GM12878 (cell line): ENCODE measurements around the gene TXNIP. TPM values are rescaled to one million over a fixed set of nuclear protein-coding genes. Genes with fewer than 3 reads are reported as not detected.

ENCODE experiments used
- CHD4 ChIP-seq: fragments of 200-600 bp; sonication (generic); IDR thresholded peaks from 2 replicates; pipeline ENCODE4 v1.6.1; 2016; ENCODE audit warnings: mild to moderate bottlenecking
- EED ChIP-seq: sonication (generic); IDR thresholded peaks from 2 replicates; pipeline ENCODE4 v1.6.1; 2016; ENCODE audit warnings: antibody characterized with exemption, low read depth
- EZH2 ChIP-seq: IDR thresholded peaks from 2 replicates; pipeline ENCODE4 v1.6.1; 2012; ENCODE audit warnings: low read depth, mild to moderate bottlenecking, control low read depth, inconsistent platforms, low read length, borderline replicate concordance; ENCODE audit not compliant: control insufficient read depth
- HDAC6 ChIP-seq: fragments of 200-600 bp; sonication (generic); IDR thresholded peaks from one replicate; pipeline ENCODE4 v1.8.0; 2017; ENCODE audit warnings: antibody characterized with exemption; ENCODE audit not compliant: unreplicated experiment
- IRF4 ChIP-seq: IDR thresholded peaks from 2 replicates; pipeline ENCODE4 v1.6.1; 2011; ENCODE audit warnings: low read depth, low read length
- NFXL1 ChIP-seq: fragments of 450-650 bp; IDR thresholded peaks from 2 replicates; pipeline ENCODE4 v1.6.1; 2017; ENCODE audit warnings: antibody characterized with exemption, mild to moderate bottlenecking, borderline replicate concordance
- NRF1 ChIP-seq: conservative IDR thresholded peaks from 2 replicates; pipeline ENCODE4 v1.6.1; 2011; ENCODE audit warnings: mild to moderate bottlenecking, low read depth, low read length, improper control_type of control experiment
- PML ChIP-seq: IDR thresholded peaks from 2 replicates; pipeline ENCODE4 v1.6.1; 2012; ENCODE audit warnings: low read length, inconsistent platforms
- POLR2AphosphoS5 ChIP-seq: IDR thresholded peaks from 2 replicates; pipeline ENCODE4 v1.6.1; 2011; ENCODE audit warnings: mild to moderate bottlenecking, low read length, inconsistent platforms
- RCOR1 ChIP-seq: conservative IDR thresholded peaks from 2 replicates; pipeline ENCODE4 v1.6.1; 2012; ENCODE audit warnings: low read depth, low read length, improper control_type of control experiment
- SIX5 ChIP-seq: IDR thresholded peaks from 2 replicates; pipeline ENCODE4 v1.6.1; 2011; ENCODE audit warnings: mild to moderate bottlenecking, low read depth, low read length, moderate library complexity; ENCODE audit not compliant: severe bottlenecking
- STAT3 ChIP-seq: IDR thresholded peaks from 2 replicates; pipeline ENCODE4 v1.6.1; 2011; ENCODE audit warnings: low read depth, low read length, improper control_type of control experiment
- SUZ12 ChIP-seq: fragments of 200-600 bp; sonication (generic); IDR thresholded peaks from one replicate; pipeline ENCODE4 v1.6.1; 2018; ENCODE audit warnings: antibody characterized with exemption, mild to moderate bottlenecking; ENCODE audit not compliant: unreplicated experiment
- TCF3 ChIP-seq: IDR thresholded peaks from 2 replicates; pipeline ENCODE4 v1.6.1; 2012; ENCODE audit warnings: low read depth, mild to moderate bottlenecking, low read length, borderline replicate concordance; ENCODE audit not compliant: insufficient read depth
- YBX1 ChIP-seq: fragments of 450-650 bp; IDR thresholded peaks from 2 replicates; pipeline ENCODE4 v1.6.1; 2016; ENCODE audit warnings: antibody characterized with exemption
- ZNF217 ChIP-seq: fragments of 450-650 bp; IDR thresholded peaks from 2 replicates; pipeline ENCODE4 v1.6.1; 2017; ENCODE audit warnings: antibody characterized with exemption, mild to moderate bottlenecking
- polyA plus RNA-seq, 11 experiments: library from polyadenylated mRNA; depleted of rRNA in 4 of 11; unstranded in 6 of 11; stranded (reverse) in 5 of 11; fragments of >200 nt; fragmentation: Nextera tagmentation in 4 of 11; fragmentation: Illumina TruSeq in 1 of 11; extraction: Ambion mirVana in 4 of 11; extraction: Trizol in 1 of 11; gene quantifications; 1 replicate in 1 of 11; 2 replicates in 10 of 11; pipeline versions ENCODE4 v1.2.1 to v1.2.3, GENCODE V29; 2011 to 2016; ENCODE audit warnings: inconsistent platforms in 2 of 11, missing spikeins in 2 of 11, low read depth in 1 of 11
- total RNA-seq, 4 experiments: library from RNA; depleted of rRNA in 3 of 4; stranded (reverse); fragments of >200 nt in 3 of 4; fragmentation: Illumina TruSeq in 1 of 4; extraction: Trizol in 1 of 4; gene quantifications; 2 replicates each; pipeline versions ENCODE4 v1.2.1 to v1.2.3, GENCODE V29; 2013 to 2021
- TF ChIP-seq, protein P1 (sequence below): IDR thresholded peaks from 2 replicates; pipeline ENCODE4 v1.6.1; 2012; ENCODE audit warnings: low read depth, low read length, improper control_type of control experiment
- TF ChIP-seq, protein P2 (sequence below): fragments of 450-650 bp; IDR thresholded peaks from 2 replicates; pipeline ENCODE4 v1.6.1; 2014; ENCODE audit warnings: mild to moderate bottlenecking
- TF ChIP-seq, protein P3 (sequence below): IDR thresholded peaks from 2 replicates; pipeline ENCODE4 v1.6.1; 2011; ENCODE audit warnings: mild to moderate bottlenecking, low read depth, low read length, moderate library complexity; ENCODE audit not compliant: insufficient replicate concordance
- TF ChIP-seq, protein P4 (sequence below): IDR thresholded peaks from 2 replicates; pipeline ENCODE4 v1.6.1; 2011; ENCODE audit warnings: borderline replicate concordance, low read depth, mild to moderate bottlenecking, moderate library complexity, low read length; ENCODE audit not compliant: insufficient read depth, poor library complexity, severe bottlenecking
- TF ChIP-seq, protein P5 (sequence below): fragments of 450-650 bp; formaldehyde crosslinking; IDR thresholded peaks from 2 replicates; pipeline ENCODE4 v1.4.0; 2022; ENCODE audit warnings: mild to moderate bottlenecking, moderate library complexity
- TF ChIP-seq, protein P6 (sequence below): IDR thresholded peaks from 2 replicates; pipeline ENCODE4 v1.6.1; 2012; ENCODE audit warnings: low read depth, low read length, improper control_type of control experiment

The TXNIP gene
- total and polyA plus RNA-seq, 10 of the 15 experiments (the other 5 are each of a cell fraction or from before 2014, with no cell fraction given), result 48.7 to 133 (median 107) TPM

DNA sequence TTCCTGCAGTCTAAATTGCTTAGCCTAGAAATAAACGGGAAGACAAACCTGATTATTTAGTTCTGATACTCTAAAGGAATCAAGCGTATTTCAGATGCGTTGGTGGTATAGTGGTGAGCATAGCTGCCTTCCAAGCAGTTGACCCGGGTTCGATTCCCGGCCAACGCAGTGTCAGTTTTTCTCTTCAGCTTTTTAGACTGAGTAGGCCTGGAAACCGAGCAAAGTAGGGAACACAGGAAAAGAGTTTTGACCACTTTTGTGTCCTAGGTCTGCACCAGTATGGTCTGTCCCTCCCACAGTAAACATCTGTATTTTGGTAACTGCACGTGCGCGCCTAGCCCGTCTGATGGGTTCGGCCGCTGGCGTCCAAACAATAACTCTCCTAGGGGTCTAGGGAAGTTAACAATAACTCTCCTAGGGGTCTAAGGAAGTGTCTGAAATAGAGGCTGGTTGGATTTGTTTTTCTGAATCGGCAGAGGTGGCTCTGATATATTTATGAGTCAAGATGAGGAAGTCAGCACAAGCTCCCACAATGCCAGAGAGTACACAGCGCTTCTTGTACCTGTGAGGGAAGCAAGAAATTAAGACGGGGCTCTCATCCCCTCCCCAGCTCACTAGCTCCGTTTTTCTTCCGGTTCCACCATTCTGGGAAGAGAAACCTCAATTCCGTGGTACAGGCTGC is 40.7 kb upstream of the TXNIP start (continued):
- TF ChIP-seq, protein P1, sequence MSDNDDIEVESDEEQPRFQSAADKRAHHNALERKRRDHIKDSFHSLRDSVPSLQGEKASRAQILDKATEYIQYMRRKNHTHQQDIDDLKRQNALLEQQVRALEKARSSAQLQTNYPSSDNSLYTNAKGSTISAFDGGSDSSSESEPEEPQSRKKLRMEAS, result no peak
- TF ChIP-seq RCOR1 (0 out of 2 replicates have a peak, but pooled peaks have one; percentile 19), SIX5 (no peak), EED (peak; percentile 67), POLR2AphosphoS5 (no peak), TCF3 (no peak), IRF4 (peak; percentile 38; the same call in 1 of the 2 replicates), ZNF217 (0 out of 2 replicates have a peak, but pooled peaks have one; percentile 33), CHD4 (no peak), STAT3 (no peak), SUZ12 (no peak), HDAC6 (no peak), NRF1 (no peak), NFXL1 (no peak), EZH2 (no peak), PML (0 out of 2 replicates have a peak, but pooled peaks have one; percentile 45), YBX1 (no peak)
- TF ChIP-seq, protein P2, sequence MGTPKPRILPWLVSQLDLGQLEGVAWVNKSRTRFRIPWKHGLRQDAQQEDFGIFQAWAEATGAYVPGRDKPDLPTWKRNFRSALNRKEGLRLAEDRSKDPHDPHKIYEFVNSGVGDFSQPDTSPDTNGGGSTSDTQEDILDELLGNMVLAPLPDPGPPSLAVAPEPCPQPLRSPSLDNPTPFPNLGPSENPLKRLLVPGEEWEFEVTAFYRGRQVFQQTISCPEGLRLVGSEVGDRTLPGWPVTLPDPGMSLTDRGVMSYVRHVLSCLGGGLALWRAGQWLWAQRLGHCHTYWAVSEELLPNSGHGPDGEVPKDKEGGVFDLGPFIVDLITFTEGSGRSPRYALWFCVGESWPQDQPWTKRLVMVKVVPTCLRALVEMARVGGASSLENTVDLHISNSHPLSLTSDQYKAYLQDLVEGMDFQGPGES, result no peak
- TF ChIP-seq, protein P3, sequence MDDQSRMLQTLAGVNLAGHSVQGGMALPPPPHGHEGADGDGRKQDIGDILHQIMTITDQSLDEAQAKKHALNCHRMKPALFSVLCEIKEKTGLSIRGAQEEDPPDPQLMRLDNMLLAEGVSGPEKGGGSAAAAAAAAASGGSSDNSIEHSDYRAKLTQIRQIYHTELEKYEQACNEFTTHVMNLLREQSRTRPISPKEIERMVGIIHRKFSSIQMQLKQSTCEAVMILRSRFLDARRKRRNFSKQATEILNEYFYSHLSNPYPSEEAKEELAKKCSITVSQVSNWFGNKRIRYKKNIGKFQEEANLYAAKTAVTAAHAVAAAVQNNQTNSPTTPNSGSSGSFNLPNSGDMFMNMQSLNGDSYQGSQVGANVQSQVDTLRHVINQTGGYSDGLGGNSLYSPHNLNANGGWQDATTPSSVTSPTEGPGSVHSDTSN, result no peak
- TF ChIP-seq, protein P4, sequence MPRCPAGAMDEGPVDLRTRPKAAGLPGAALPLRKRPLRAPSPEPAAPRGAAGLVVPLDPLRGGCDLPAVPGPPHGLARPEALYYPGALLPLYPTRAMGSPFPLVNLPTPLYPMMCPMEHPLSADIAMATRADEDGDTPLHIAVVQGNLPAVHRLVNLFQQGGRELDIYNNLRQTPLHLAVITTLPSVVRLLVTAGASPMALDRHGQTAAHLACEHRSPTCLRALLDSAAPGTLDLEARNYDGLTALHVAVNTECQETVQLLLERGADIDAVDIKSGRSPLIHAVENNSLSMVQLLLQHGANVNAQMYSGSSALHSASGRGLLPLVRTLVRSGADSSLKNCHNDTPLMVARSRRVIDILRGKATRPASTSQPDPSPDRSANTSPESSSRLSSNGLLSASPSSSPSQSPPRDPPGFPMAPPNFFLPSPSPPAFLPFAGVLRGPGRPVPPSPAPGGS, result no peak
- TF ChIP-seq, protein P5, sequence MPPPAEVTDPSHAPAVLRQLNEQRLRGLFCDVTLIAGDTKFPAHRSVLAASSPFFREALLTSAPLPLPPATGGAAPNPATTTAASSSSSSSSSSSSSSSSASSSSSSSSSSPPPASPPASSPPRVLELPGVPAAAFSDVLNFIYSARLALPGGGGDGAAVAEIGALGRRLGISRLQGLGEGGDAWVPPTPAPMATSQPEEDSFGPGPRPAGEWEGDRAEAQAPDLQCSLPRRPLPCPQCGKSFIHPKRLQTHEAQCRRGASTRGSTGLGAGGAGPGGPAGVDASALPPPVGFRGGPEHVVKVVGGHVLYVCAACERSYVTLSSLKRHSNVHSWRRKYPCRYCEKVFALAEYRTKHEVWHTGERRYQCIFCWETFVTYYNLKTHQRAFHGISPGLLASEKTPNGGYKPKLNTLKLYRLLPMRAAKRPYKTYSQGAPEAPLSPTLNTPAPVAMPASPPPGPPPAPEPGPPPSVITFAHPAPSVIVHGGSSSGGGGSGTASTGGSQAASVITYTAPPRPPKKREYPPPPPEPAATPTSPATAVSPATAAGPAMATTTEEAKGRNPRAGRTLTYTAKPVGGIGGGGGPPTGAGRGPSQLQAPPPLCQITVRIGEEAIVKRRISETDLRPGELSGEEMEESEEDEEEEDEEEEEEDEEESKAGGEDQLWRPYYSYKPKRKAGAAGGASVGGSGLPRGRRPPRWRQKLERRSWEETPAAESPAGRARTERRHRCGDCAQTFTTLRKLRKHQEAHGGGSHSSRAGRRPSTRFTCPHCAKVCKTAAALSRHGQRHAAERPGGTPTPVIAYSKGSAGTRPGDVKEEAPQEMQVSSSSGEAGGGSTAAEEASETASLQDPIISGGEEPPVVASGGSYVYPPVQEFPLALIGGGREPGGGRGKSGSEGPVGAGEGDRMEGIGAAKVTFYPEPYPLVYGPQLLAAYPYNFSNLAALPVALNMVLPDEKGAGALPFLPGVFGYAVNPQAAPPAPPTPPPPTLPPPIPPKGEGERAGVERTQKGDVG (CRISPR knock-in tag), result no peak
- TF ChIP-seq, protein P6, sequence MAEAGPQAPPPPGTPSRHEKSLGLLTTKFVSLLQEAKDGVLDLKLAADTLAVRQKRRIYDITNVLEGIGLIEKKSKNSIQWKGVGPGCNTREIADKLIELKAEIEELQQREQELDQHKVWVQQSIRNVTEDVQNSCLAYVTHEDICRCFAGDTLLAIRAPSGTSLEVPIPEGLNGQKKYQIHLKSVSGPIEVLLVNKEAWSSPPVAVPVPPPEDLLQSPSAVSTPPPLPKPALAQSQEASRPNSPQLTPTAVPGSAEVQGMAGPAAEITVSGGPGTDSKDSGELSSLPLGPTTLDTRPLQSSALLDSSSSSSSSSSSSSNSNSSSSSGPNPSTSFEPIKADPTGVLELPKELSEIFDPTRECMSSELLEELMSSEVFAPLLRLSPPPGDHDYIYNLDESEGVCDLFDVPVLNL, result no peak
